ENCODE data around the gene LRPAP1.
"Not testable (repeated sequence)": the region's sequence is repeated elsewhere in the genome, so short reads cannot be mapped to it uniquely, and the experiment has no call there.

The LRPAP1 gene

GRCh38 chr4:3471098-3471760 is 61.0 kb downstream of the LRPAP1 start:
- DNase-seq: no peak

DNA sequence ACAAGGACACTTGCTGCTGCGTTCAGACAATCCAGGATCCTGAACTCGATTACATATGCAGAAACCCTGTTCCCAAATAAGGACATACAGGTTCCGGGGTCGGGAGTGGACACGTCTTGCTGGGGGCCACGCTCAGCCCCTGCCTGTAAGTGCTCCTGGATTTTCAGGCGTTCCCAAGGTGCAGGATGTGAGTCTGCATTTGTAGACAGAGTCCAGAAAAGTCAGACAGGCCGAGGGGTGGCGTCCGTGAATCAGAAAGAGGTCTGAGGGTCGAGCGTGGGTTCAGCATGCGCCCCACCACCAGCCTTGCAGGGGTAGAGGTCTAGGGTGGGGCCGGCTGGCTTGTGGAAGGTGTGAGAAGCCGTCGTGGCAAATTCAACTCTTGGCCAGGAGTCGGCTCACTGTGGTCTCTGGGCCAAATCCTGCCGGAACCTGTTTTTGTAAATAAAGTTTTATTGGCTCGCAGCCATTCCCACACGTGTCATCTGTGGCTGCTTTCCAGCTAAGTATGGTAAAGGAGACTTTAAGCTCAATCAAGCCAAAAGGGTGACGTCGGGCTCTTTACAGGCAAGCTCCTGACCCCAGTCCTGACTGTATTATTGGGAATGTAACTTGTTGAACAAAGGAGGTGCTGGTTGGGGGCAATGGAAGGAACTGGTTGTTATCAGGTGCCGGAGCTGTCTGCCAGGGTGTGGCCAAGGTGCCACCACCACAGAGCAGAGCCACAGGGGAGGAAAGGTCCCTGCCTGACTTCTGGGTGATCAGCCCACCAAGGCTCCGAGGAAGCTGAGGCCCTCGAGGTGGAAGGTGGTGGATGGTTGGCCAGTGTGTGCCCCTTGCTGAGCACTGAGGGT is 61.8 kb downstream of the LRPAP1 start:
- no peak for DNase-seq

DNA sequence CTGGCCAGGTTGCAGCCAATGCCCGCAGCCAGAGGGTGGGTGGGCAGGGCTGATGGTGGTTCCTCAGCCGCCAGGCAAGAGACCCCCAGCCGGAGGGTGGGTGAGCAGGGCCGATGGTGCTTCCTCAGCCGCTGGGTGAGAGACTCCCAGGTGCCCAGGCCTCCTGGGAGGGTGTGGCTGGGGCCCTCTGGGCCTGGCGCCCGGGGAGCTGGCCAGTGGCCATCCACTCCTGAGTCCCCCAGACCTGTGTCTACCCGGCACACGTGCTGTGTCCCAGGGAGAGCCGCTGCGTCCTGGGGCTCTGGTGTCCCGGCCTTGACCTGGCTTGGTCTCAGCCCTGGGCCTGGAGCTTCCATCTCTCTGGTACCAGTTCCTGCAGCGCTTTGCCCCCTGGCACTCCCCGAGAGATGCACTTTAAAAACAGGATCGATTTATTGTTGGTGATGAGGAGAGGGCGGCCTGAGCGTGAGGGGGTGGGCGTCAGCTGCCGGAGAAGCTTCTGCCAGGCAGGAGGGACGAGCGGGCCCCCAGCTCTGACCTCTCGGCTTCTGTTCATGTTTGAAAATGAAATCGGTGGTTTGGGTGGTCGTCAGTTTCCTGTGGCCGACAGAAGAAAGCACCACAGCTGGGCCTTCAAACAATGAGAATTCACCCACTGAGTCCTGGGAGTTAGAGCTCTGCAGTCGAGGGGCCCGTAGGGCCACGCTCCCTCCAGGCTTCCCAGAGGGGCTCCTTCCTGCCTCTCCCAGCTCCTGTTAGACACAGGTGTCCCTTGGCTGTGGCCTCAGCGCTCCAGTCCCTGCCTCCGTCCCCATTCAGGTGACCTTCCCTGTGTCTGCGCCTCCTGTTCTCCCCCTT is 62.6 kb downstream of the LRPAP1 start:
- DNase-seq: no peak

- DNase-seq: no peak
These were observed 63.4 kb downstream of the LRPAP1 start for GRCh38 chr4:3468804-3469203.

DNA sequence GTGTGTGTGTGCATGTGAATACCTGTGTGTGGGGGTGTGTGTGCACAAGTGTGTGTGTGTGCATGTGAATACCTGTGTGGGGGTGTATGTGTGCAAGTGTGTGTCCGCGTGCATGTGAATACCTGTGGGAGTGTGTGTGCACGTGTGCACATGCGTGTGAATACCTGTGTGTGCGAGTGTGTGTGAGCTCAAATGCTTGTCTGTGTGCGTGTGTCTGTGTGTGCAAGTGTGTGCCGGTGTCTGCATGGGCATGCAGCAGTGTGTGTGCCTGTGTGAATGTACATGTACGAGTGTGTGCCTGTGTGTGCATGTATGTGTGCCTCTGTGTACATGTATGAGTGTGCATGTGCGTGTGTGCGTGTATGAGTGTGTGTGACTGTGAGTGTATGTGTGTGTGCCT is 64.1 kb downstream of the LRPAP1 start:
- no peak for DNase-seq

GRCh38 chr4:3467601-3468031 is 64.6 kb downstream of the LRPAP1 start:
- DNase-seq: no peak

GRCh38 chr4:3466691-3467600 is 65.3 kb downstream of the LRPAP1 start:
- DNase-seq: no peak

DNA sequence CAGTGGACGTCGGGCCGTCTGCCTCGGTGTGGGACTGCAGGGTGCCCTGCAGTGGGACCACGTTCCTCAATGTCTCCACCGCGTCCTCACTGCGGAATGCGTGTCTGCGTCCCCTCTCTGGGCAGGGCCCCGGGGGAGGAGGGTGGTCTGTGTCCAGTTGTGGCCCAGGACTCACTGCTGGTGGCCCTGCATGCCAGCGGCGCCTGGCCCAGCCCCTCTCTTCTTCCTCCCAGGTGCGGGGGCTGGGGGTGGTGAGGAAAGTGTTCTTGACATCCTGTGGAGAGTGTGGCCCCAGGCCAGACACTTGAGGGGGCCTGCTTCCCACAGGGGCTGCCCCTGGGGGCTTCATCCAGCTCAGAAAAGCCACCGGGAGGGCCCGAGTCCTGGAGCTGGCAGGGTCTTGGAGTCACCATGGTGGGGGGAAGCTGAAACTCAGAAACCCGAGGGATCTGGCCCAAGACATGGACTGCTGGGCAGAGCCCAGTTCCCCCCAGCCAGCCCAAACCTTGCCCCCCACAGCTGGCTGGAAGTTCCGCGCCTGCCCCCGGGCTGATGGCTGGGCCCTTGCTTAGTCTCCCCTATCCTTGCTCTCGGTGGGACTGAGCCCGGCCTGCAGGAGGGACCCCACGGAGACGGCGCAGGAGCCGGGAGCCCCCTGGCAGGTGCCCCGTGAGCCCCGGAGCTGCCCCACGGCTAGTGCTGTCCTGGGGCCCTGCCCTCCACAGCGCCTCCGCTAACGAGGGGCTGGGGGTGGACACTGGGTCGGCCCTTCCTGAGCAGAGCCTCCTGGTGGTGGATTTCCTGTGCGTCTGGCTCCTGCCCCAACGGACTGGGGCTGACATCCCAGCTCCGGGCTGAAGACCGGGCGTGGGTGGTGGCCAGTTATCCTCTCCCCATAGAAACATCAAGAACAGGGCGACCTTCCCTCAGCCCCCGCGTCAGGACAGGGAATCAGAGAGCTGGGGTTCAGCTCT is 66.2 kb downstream of the LRPAP1 start:
- no peak for DNase-seq

DNA sequence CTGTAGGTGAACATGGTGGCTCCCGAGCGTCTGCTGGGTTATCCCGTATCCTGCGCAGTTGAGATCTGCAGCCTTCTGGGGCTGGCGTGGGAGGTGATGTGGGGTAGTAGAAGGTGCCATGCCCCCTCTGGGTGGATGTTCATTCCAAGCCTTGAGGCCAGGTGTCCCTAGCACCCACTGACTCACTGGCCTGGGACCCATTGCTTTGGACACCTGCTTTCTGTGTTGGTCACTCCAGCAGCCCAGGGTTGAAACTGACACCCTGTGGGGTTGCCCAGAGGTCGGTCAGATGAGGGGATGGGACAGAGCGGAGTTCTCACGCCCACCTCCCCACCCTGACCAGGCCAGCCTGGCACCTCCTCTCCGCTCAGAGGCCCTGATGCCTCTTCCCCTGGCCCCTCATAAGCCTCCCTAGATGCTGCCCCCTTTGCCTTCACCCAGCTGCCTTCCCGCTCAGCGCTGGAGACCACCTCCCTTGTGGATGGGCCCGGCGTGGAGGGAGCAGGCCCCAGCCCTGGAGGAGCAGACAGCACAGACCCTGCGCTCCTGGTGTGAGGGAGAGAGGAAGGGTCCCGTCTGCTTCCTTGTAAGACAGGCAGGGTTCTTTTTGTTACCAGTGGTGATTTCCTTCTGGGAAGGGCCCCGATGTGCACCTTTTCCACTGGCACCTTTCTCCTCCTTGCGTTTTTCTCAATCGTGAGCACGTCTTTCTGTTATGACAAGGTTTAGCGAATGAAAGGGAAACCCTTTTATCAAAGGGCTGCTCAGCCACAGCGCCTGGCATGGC is 67.1 kb downstream of the LRPAP1 start:
- DNase-seq: no peak

GRCh38 chr4:3464349-3464905 is 67.8 kb downstream of the LRPAP1 start:
- DNase-seq: no peak

- DNase-seq: no peak
These were observed 68.5 kb downstream of the LRPAP1 start for GRCh38 chr4:3463556-3464348.

GRCh38 chr4:3462790-3463415 is 69.3 kb downstream of the LRPAP1 start, which contains the start of gene DOK7:
DOK7 (plus strand) TSS chr4:3463306; CDS start chr4:3463376, 70 bp downstream.
- no peak for DNase-seq

- no peak for DNase-seq
These were observed 69.9 kb downstream of the LRPAP1 start for GRCh38 chr4:3462321-3462789.

DNA sequence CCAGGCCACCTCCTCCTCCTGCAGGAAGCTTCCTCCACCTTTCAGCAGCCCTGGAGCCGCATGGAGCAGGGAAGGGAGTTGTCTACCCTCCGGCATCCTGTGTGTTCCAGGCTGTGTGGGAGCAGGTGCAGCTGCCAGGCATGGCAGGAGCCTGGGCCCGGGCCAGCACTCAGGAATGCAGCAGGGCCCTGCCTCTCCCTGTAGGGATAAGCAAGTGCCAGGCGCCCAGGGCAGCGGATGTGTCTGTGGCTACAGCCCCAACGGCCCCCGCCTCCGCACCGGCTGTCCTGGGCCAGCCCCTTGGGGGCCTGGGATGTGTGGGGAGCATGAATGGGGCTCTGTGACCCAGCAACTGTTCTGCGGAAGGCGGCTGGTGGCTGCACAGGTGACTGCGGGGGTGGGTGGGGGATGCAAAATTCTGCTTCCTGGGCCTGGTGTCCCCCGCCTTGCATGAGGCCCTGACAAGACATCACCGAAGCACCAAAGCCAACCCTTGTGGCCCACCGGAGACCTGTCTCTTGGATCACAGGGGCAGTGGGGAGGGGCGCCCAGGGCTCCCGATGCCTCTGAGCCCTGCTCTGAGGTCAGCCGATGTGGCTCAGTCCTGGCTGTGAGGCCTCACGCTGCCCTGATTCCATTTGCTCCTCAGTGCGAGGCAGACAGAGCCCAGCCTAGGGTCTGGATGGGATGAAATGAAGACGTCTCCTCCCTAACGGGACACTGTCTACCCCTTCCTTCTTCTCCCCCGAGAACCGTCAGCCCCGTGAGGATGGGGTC is 70.5 kb downstream of the LRPAP1 start:
- DNase-seq: no peak

DNA sequence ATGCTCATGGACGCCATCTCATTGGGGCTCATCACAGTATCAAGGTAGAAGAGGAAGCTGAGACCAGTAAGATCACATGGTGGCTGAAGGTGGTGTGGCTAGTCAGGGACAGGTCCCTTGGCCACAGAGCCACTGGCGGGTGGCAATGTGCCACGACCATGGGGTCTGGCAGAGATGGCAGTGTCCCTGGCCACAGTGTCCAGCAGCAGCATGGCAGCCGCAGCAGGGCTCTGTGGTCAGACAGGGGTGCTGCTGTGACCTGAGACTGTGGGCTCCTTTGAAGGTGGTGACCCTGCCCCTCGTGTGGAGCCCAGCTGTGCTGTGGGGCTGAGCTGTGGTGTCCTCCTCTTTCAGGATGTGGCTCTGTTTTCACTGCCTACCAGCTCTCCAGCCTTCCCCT is 71.3 kb downstream of the LRPAP1 start:
- no peak for DNase-seq

DNA sequence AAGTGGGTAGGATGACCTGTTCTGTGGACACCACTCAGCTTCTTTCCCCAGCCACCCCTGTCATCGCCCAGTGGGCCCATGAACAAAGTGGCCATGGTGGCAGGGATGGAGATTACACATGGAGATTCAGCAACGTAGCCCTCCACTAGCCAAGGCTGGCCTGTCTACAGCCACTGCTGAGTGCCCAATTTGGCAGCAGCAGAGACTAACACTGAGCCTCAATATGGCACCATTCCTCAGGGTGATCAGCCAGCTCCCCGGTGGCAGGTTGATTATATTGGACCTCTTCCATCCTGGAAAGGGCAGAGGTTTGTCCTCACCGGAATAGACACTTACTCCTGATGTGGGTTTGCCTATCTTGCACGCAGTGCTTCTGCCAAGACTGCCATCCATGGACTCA is 73.1 kb downstream of the LRPAP1 start:
- not testable (repeated sequence) for DNase-seq

- DNase-seq: no peak
These were observed 73.9 kb downstream of the LRPAP1 start for GRCh38 chr4:3458371-3458770.
